ENCODE data around the gene GALNT18.

Gene GALNT18

GRCh38 chr11:11268706-11269105, 353.1 kb downstream of the GALNT18 start:
- Histone ChIP-seq H3K9me3 (ENCODE audit: control insufficient read depth, insufficient read depth, low read depth, low read length) (no peaks in the 10 kb centered on the region), H3K36me3 (ENCODE audit: control insufficient read depth in 2 of 2, insufficient read depth in 1 of 2, low read length in 2 of 2) (no peaks in the 10 kb centered on the region), H3K4me3 (ENCODE audit: low read depth, low read length) (no peak overlapping the region), H3K27ac (ENCODE audit: extremely low read depth, low read depth, low read length) (no peak overlapping the region), H3K4me1 (ENCODE audit: control insufficient read depth, insufficient read depth, low read length) (no peaks in the 10 kb centered on the region)
- ChIA-PET CTCF (interaction anchor here (0.6 to 2.9 kb wide), 5 partner anchors 31 to 1993 kb away, joined by 3 to 12 read pairs (median 3); no protein-coding TSS in a partner anchor), POLR2A (no interaction called here)
- TF ChIP-seq ZSCAN4 (tag by site-specific recombination; IDR thresholded peaks at IDR 0.05) (no peak), ZNF169 (tag by site-specific recombination; IDR thresholded peaks at IDR 0.05) (no peak), ZBTB26 (tag by site-specific recombination; optimal IDR thresholded peaks at IDR 0.05) (no peak), ZBTB20 (tag by site-specific recombination; IDR thresholded peaks at IDR 0.05) (no peak), ZNF274 (IDR thresholded peaks at IDR 0.05; ENCODE audit: low read length) (no peak), ZNF274 (tag by site-specific recombination; IDR thresholded peaks at IDR 0.05; ENCODE audit: borderline replicate concordance) (no peak), ZNF658 (tag by site-specific recombination; IDR thresholded peaks at IDR 0.05) (no peak), ZNF777 (tag by site-specific recombination; IDR thresholded peaks at IDR 0.05; ENCODE audit: borderline replicate concordance) (no peak), ZBTB17 (tag by site-specific recombination; IDR thresholded peaks at IDR 0.05) (no peak)
- TF ChIP-seq, protein P1, sequence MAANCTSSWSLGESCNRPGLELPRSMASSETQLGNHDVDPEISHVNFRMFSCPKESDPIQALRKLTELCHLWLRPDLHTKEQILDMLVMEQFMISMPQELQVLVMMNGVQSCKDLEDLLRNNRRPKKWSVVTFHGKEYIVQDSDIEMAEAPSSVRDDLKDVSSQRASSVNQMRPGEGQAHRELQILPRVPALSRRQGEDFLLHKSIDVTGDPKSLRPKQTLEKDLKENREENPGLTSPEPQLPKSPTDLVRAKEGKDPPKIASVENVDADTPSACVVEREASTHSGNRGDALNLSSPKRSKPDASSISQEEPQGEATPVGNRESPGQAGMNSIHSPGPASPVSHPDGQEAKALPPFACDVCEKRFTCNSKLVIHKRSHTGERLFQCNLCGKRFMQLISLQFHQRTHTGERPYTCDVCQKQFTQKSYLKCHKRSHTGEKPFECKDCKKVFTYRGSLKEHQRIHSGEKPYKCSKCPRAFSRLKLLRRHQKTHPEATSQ (tag by site-specific recombination; IDR thresholded peaks at IDR 0.05), result no peak

- CTCF ChIA-PET, result interaction anchor here (0.6 to 2.9 kb wide), 6 partner anchors 11 to 1994 kb away, joined by 3 to 12 read pairs (median 4); no protein-coding TSS in a partner anchor
- POLR2A ChIA-PET, result no interaction called here
- TF ChIP-seq GLI4 (tag by site-specific recombination; IDR thresholded peaks at IDR 0.05), result no peak
- TF ChIP-seq ZNF114 (tag by site-specific recombination; IDR thresholded peaks at IDR 0.05), result no peak
- no peak for TF ChIP-seq ZNF311 (tag by site-specific recombination; IDR thresholded peaks at IDR 0.05; ENCODE audit: borderline replicate concordance)
- Histone ChIP-seq H3K9me3 (ENCODE audit: control insufficient read depth, insufficient read depth, low read depth, low read length) (no peaks in the 10 kb centered on the region), H3K4me3 (ENCODE audit: low read depth, low read length) (no peak overlapping the region), H3K27ac (ENCODE audit: extremely low read depth, low read depth, low read length) (no peak overlapping the region), H3K36me3 (ENCODE audit: control insufficient read depth in 2 of 2, insufficient read depth in 1 of 2, low read length in 2 of 2) (no peaks in the 10 kb centered on the region), H3K4me1 (ENCODE audit: control insufficient read depth, insufficient read depth, low read length) (no peaks in the 10 kb centered on the region)
Measured at GRCh38 chr11:11268119-11268518, 353.7 kb downstream of the GALNT18 start.

DNA sequence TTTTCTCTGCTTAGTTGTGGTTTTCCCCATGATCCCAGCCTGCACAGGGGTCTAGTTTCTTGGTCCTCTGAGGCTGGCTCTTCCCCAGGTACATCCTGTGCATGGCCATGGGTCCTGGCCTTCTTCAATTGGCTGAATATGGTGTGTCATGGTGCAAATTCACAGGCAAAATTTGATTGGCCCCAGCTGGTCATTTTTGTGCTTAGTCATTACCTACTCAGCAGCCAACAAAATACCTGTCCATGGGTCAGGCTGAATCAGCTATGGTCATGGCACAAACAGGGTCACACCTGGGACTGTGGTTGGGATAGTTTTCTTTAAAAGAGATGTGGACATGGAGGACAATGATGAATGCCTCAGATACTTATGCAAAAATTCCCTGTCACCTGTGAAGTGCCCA, 354.5 kb downstream of the GALNT18 start:
- H3K36me3 ChIP-seq (ENCODE audit: control insufficient read depth in 2 of 2, insufficient read depth in 1 of 2, low read length in 2 of 2), result no peaks in the 10 kb centered on the region
- no peaks in the 10 kb centered on the region for H3K9me3 ChIP-seq (ENCODE audit: control insufficient read depth, insufficient read depth, low read depth, low read length)
- H3K27ac ChIP-seq (ENCODE audit: extremely low read depth, low read depth, low read length), result no peak overlapping the region
- ChIA-PET POLR2A (no interaction called here), CTCF (interaction anchor here (0.7 to 2.9 kb wide), 12 partner anchors 8 to 598 kb away, joined by 3 to 12 read pairs (median 5); no protein-coding TSS in a partner anchor)
- no peak overlapping the region for H3K4me3 ChIP-seq (ENCODE audit: low read depth, low read length)
- H3K4me1 ChIP-seq (ENCODE audit: control insufficient read depth, insufficient read depth, low read length), result no peaks in the 10 kb centered on the region
- TF ChIP-seq ZXDB (tag by site-specific recombination; IDR thresholded peaks at IDR 0.05) (no peak), ZNF629 (tag by site-specific recombination; IDR thresholded peaks at IDR 0.05) (no peak), BCL6B (tag by site-specific recombination; IDR thresholded peaks at IDR 0.05) (no peak), ZNF548 (tag by site-specific recombination; IDR thresholded peaks at IDR 0.05) (no peak), ZSCAN4 (tag by site-specific recombination; IDR thresholded peaks at IDR 0.05) (no peak), INSM2 (tag by site-specific recombination; IDR thresholded peaks at IDR 0.05) (no peak), ZNF626 (tag by site-specific recombination; IDR thresholded peaks at IDR 0.05) (no peak), ZNF473 (tag by site-specific recombination; IDR thresholded peaks at IDR 0.05) (no peak), ZFP69B (tag by site-specific recombination; IDR thresholded peaks at IDR 0.05) (no peak), ZNF16 (tag by site-specific recombination; IDR thresholded peaks at IDR 0.05; ENCODE audit: low read depth) (no peak)
- TF ChIP-seq, protein P2, sequence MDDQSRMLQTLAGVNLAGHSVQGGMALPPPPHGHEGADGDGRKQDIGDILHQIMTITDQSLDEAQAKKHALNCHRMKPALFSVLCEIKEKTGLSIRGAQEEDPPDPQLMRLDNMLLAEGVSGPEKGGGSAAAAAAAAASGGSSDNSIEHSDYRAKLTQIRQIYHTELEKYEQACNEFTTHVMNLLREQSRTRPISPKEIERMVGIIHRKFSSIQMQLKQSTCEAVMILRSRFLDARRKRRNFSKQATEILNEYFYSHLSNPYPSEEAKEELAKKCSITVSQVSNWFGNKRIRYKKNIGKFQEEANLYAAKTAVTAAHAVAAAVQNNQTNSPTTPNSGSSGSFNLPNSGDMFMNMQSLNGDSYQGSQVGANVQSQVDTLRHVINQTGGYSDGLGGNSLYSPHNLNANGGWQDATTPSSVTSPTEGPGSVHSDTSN (CRISPR knock-in tag; IDR thresholded peaks at IDR 0.05), result no peak
